ENCODE measurements around the gene HERC5. TPM values are rescaled to one million over a fixed set of nuclear protein-coding genes. Genes with fewer than 3 reads are reported as not detected.

The HERC5 gene
- total RNA-seq, 1 experiment from 2014 or later = 4.9 TPM

GRCh38 chr4:88518911-88519310 lies 62.0 kb downstream of the HERC5 start:
- DNase-seq (ENCODE audit: low read depth in 1 of 2, low spot score in 2 of 2) = no peak
- Histone ChIP-seq H3K27me3 (replicated peaks) (no peaks in the 10 kb centered on the region), H3K36me3 (peaks cover 32% of the 10 kb centered on the region), H3K4me3 (no peak overlapping the region), H3K4me1 (replicated peaks) (peaks cover 7% of the 10 kb centered on the region), H3K27ac (no peak overlapping the region), H3K9me3 (replicated peaks) (no peaks in the 10 kb centered on the region)

- Histone ChIP-seq H3K4me3 (peak overlapping the region; percentile 84), H3K9me3 (replicated peaks) (no peaks in the 10 kb centered on the region), H3K4me1 (replicated peaks) (peaks cover 21% of the 10 kb centered on the region), H3K36me3 (peaks cover 32% of the 10 kb centered on the region), H3K27ac (peak overlapping the region; percentile 85), H3K27me3 (replicated peaks) (no peaks in the 10 kb centered on the region)
- DNase-seq (ENCODE audit: low read depth in 1 of 2, low spot score in 2 of 2) = peak; percentile 50 to 51
These were observed 65.9 kb downstream of the HERC5 start for GRCh38 chr4:88522702-88523324.

GRCh38 chr4:88523325-88524129 lies 66.6 kb downstream of the HERC5 start, which contains the start of gene PYURF:
TSS of gene PYURF (minus strand) at chr4:88523776. CDS start at chr4:88523700, 76 bp downstream.
- Histone ChIP-seq H3K4me1 (replicated peaks) (peaks cover 21% of the 10 kb centered on the region), H3K9me3 (replicated peaks) (no peaks in the 10 kb centered on the region), H3K27ac (peak within 1 kb of the TSS; percentile 85), H3K27me3 (replicated peaks) (no peaks in the 10 kb centered on the region), H3K36me3 (peaks cover 32% of the 10 kb centered on the region), H3K4me3 (peak within 1 kb of the TSS; percentile 84)
- peak; percentile 91 to 97 for DNase-seq (ENCODE audit: low read depth in 1 of 2, low spot score in 2 of 2)

- H3K4me3 ChIP-seq = peak overlapping the region; percentile 84
- H3K4me1 ChIP-seq (replicated peaks) = peaks cover 21% of the 10 kb centered on the region
- DNase-seq (ENCODE audit: low read depth in 1 of 2, low spot score in 2 of 2) = peak in 1 of 2 experiments; percentile 29
- peak overlapping the region; percentile 85 for H3K27ac ChIP-seq
- no peaks in the 10 kb centered on the region for H3K27me3 ChIP-seq (replicated peaks)
- peaks cover 27% of the 10 kb centered on the region for H3K36me3 ChIP-seq
- no peaks in the 10 kb centered on the region for H3K9me3 ChIP-seq (replicated peaks)
These were observed 67.3 kb downstream of the HERC5 start for GRCh38 chr4:88524171-88524570.

GRCh38 chr4:88526221-88526815 lies 69.4 kb downstream of the HERC5 start:
- Histone ChIP-seq H3K27ac (no peak overlapping the region), H3K4me1 (replicated peaks) (peaks cover 21% of the 10 kb centered on the region), H3K9me3 (replicated peaks) (no peaks in the 10 kb centered on the region), H3K27me3 (replicated peaks) (no peaks in the 10 kb centered on the region), H3K36me3 (peaks cover 11% of the 10 kb centered on the region), H3K4me3 (no peak overlapping the region)
- no peak for DNase-seq (ENCODE audit: low read depth in 1 of 2, low spot score in 2 of 2)

- Histone ChIP-seq H3K36me3 (peaks cover 5% of the 10 kb centered on the region; the same call in 1 of the 2 replicates), H3K4me3 (no peak overlapping the region), H3K27me3 (replicated peaks) (no peaks in the 10 kb centered on the region), H3K27ac (no peak overlapping the region), H3K4me1 (replicated peaks) (peaks cover 16% of the 10 kb centered on the region), H3K9me3 (replicated peaks) (no peaks in the 10 kb centered on the region)
- DNase-seq (ENCODE audit: low read depth in 1 of 2, low spot score in 2 of 2) = no peak
These were observed 70.9 kb downstream of the HERC5 start for GRCh38 chr4:88527787-88528186.

- no peak for DNase-seq (ENCODE audit: low read depth in 1 of 2, low spot score in 2 of 2)
- Histone ChIP-seq H3K4me1 (replicated peaks) (peaks cover 25% of the 10 kb centered on the region), H3K27ac (no peak overlapping the region), H3K4me3 (no peak overlapping the region), H3K36me3 (no peaks in the 10 kb centered on the region), H3K9me3 (replicated peaks) (no peaks in the 10 kb centered on the region), H3K27me3 (replicated peaks) (no peaks in the 10 kb centered on the region)
These were observed 71.9 kb downstream of the HERC5 start for GRCh38 chr4:88528861-88529260.

GRCh38 chr4:88531549-88531948 lies 74.6 kb downstream of the HERC5 start:
- Histone ChIP-seq H3K9me3 (replicated peaks) (no peaks in the 10 kb centered on the region), H3K4me1 (replicated peaks) (peaks cover 37% of the 10 kb centered on the region), H3K4me3 (peak overlapping the region; percentile 25), H3K36me3 (no peaks in the 10 kb centered on the region), H3K27ac (no peak overlapping the region), H3K27me3 (replicated peaks) (no peaks in the 10 kb centered on the region)
- DNase-seq (ENCODE audit: low read depth in 1 of 2, low spot score in 2 of 2) = no peak

GRCh38 chr4:88533088-88533790 lies 76.3 kb downstream of the HERC5 start:
- Histone ChIP-seq H3K27ac (peak overlapping the region; percentile 90), H3K36me3 (no peaks in the 10 kb centered on the region), H3K4me3 (peak overlapping the region; percentile 25), H3K4me1 (replicated peaks) (peaks cover 32% of the 10 kb centered on the region), H3K9me3 (replicated peaks) (no peaks in the 10 kb centered on the region), H3K27me3 (replicated peaks) (no peaks in the 10 kb centered on the region)
- DNase-seq (ENCODE audit: low read depth in 1 of 2, low spot score in 2 of 2) = peak in 1 of 2 experiments; percentile 34

- H3K27me3 ChIP-seq (replicated peaks) = no peaks in the 10 kb centered on the region
- H3K9me3 ChIP-seq (replicated peaks) = no peaks in the 10 kb centered on the region
- H3K27ac ChIP-seq = peak overlapping the region; percentile 90
- peak; percentile 52 to 75 for DNase-seq (ENCODE audit: low read depth in 1 of 2, low spot score in 2 of 2)
- H3K36me3 ChIP-seq = no peaks in the 10 kb centered on the region
- H3K4me1 ChIP-seq (replicated peaks) = peaks cover 33% of the 10 kb centered on the region
- no peak overlapping the region for H3K4me3 ChIP-seq
These were observed 77.2 kb downstream of the HERC5 start for GRCh38 chr4:88533937-88534750.

- H3K9me3 ChIP-seq (replicated peaks) = no peaks in the 10 kb centered on the region
- H3K27ac ChIP-seq = peak overlapping the region; percentile 90
- H3K27me3 ChIP-seq (replicated peaks) = no peaks in the 10 kb centered on the region
- no peaks in the 10 kb centered on the region for H3K36me3 ChIP-seq
- no peak for DNase-seq (ENCODE audit: low read depth in 1 of 2, low spot score in 2 of 2)
- H3K4me1 ChIP-seq (replicated peaks) = peaks cover 36% of the 10 kb centered on the region
- no peak overlapping the region for H3K4me3 ChIP-seq
These were observed 78.3 kb downstream of the HERC5 start for GRCh38 chr4:88535090-88535755.

GRCh38 chr4:88537709-88538108 lies 80.8 kb downstream of the HERC5 start:
- no peaks in the 10 kb centered on the region for H3K9me3 ChIP-seq (replicated peaks)
- no peak overlapping the region for H3K27ac ChIP-seq
- no peak overlapping the region for H3K4me3 ChIP-seq
- no peaks in the 10 kb centered on the region for H3K36me3 ChIP-seq
- H3K27me3 ChIP-seq (replicated peaks) = no peaks in the 10 kb centered on the region
- peaks cover 36% of the 10 kb centered on the region for H3K4me1 ChIP-seq (replicated peaks)
- no peak for DNase-seq (ENCODE audit: low read depth in 1 of 2, low spot score in 2 of 2)
